Measurements from ENCODE around the gene SETBP1. TPM values are rescaled to one million over a fixed set of nuclear protein-coding genes. Genes with fewer than 3 reads are reported as not detected.

Gene SETBP1
- total RNA-seq, 4 donors from 2014 or later, result 3.3 to 86.6 (median 16.3) TPM

DNA sequence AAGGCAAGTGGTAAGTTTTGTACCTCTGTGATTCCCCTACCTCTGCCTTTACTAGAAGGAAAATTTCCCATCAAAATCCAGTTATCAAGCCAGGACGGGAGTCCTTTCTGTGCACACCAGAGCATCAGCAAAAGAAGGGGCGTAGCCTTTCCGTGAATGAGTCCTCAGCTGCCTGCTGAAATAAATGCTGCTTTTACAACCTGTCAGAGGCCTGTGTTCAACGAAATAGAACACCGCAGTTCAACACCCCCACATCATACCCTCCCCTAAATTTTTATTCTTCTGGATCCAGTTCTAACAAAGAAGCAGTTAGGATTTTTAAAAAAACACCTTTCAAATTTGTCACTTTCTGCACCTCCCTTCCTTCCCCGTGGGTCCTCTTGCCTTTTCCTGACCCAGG is 135.8 kb downstream of the SETBP1 start:
- Histone ChIP-seq H3K27ac (no peak overlapping the region), H3K9me3 (no peaks in the 10 kb centered on the region)
- DNase-seq, result no peak

DNA sequence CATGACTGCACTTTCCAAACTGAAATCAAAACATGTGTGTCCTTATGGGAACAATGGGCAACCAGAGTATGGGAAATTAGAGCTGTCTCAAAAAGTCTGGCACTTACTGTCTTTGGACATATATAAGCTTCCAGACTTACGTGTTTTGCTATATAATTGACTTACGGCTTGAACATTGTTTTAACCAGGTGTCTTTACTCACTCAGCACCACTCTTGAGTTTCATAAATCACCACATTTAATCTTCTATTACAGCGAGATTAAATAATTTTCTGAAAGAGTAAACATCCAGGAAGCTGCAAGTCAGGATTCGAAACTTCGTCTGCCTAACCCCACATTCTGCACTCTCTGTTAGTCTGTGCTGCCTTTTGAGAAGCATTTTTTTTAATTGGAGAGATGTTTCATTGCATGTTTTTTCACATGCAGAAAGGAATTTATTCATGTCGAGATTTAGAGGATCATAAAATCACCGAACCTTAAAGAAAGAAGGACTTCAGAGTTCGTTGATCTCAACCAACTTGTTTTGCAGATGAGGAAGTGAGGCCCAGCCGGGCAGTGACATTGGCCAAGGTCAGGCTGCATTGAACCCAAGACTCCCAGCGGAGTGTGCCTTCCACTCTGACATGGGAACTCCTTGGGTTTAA is 137.3 kb downstream of the SETBP1 start:
- H3K9me3 ChIP-seq, result no peaks in the 10 kb centered on the region
- TF ChIP-seq, protein P1, sequence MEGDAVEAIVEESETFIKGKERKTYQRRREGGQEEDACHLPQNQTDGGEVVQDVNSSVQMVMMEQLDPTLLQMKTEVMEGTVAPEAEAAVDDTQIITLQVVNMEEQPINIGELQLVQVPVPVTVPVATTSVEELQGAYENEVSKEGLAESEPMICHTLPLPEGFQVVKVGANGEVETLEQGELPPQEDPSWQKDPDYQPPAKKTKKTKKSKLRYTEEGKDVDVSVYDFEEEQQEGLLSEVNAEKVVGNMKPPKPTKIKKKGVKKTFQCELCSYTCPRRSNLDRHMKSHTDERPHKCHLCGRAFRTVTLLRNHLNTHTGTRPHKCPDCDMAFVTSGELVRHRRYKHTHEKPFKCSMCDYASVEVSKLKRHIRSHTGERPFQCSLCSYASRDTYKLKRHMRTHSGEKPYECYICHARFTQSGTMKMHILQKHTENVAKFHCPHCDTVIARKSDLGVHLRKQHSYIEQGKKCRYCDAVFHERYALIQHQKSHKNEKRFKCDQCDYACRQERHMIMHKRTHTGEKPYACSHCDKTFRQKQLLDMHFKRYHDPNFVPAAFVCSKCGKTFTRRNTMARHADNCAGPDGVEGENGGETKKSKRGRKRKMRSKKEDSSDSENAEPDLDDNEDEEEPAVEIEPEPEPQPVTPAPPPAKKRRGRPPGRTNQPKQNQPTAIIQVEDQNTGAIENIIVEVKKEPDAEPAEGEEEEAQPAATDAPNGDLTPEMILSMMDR (IDR thresholded peaks at IDR 0.05), result no peak
- H3K4me3 ChIP-seq, result no peak overlapping the region
- H3K36me3 ChIP-seq, result no peaks in the 10 kb centered on the region
- H3K4me1 ChIP-seq, result no peaks in the 10 kb centered on the region
- peak overlapping the region in 2 of 4 donors; percentile 10 to 25 for H3K27ac ChIP-seq
- DNase-seq, result peak in 1 of 3 donors; percentile 51
- H3K27me3 ChIP-seq, result no peaks in the 10 kb centered on the region

More for the DNA sequence above, 135.8 kb downstream of the SETBP1 start:
- Histone ChIP-seq H3K4me3 (no peak overlapping the region), H3K36me3 (no peaks in the 10 kb centered on the region), H3K27me3 (no peaks in the 10 kb centered on the region), H3K4me1 (no peaks in the 10 kb centered on the region)
- TF ChIP-seq, protein P1 (IDR thresholded peaks at IDR 0.05), result no peak
- no peak for TF ChIP-seq POLR2A (IDR thresholded peaks at IDR 0.05)

DNA sequence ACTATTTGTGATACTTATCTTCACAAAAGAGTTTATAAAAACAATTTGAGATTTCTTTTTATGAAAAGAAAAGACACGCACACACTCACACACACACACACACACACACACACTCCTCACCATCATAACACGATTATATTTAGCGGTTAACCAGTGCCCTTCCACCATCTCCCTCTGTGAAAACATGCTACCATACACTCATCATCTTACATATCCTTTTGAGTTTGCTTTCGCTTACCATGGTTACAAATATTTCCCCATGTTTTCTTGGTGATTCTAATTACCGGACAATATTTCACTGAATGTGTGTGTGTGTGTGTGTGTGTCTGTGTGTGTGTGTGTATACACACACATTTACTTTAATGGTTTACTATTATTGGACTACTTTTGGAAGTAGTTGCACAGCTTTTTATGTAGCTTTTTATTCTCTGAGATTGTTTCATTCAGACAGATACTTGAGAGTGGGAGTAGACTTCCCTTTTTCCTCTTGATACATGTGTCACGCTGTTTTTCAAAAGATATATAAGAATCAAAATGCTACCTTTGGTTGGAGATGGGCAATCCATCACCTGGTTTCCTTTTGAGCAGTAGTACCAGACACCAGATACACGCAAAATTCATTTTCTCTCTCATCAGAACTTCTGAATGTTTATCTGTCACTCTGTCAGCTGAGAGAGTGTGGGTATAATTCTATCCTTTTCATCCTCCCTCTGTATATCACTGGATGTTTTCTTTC is 138.1 kb downstream of the SETBP1 start:
- no peak for DNase-seq
- H3K27me3 ChIP-seq, result no peaks in the 10 kb centered on the region
- H3K36me3 ChIP-seq, result no peaks in the 10 kb centered on the region
- TF ChIP-seq POLR2A (IDR thresholded peaks at IDR 0.05), result no peak
- TF ChIP-seq, protein P1 (IDR thresholded peaks at IDR 0.05), result no peak
- no peak overlapping the region for H3K27ac ChIP-seq
- peaks cover 0 to 3% (median 0%) of the 10 kb centered on the region in 4 donors for H3K4me1 ChIP-seq
- no peaks in the 10 kb centered on the region for H3K9me3 ChIP-seq
- H3K4me3 ChIP-seq, result no peak overlapping the region

DNA sequence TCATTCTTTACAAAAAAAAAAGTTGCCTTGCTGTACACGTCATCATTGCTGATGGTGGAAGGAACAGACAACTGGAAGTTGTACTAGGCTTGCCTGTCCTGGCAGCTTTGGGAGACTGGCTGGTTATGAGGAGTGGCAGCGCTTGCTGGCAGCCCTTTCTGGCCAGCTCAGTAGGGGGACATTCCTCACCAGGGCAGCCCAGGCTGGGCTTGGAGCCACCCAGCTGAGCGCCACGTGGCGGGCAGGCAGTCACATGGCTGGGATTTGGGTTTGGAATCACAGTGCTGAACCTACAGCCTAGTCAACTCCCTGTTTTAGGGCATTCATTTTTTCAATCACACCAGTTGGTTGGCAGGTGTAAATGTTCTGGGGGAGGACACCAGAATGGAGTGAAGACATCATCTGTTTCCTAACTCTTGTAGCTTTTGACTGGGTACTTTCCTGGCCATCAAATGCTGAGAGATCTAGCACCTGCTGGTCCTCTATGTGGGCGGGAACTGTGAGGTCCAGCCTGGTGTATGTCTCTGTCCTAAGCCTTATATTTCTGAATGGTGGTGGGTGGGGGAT is 139.3 kb downstream of the SETBP1 start:
- Histone ChIP-seq H3K36me3 (no peaks in the 10 kb centered on the region), H3K27ac (no peak overlapping the region), H3K4me3 (no peak overlapping the region), H3K27me3 (no peaks in the 10 kb centered on the region), H3K4me1 (peaks cover 0 to 6% (median 0%) of the 10 kb centered on the region in 4 donors), H3K9me3 (no peaks in the 10 kb centered on the region)
- no peak for TF ChIP-seq POLR2A (IDR thresholded peaks at IDR 0.05)
- TF ChIP-seq, protein P1 (IDR thresholded peaks at IDR 0.05), result no peak
- no peak for DNase-seq

DNA sequence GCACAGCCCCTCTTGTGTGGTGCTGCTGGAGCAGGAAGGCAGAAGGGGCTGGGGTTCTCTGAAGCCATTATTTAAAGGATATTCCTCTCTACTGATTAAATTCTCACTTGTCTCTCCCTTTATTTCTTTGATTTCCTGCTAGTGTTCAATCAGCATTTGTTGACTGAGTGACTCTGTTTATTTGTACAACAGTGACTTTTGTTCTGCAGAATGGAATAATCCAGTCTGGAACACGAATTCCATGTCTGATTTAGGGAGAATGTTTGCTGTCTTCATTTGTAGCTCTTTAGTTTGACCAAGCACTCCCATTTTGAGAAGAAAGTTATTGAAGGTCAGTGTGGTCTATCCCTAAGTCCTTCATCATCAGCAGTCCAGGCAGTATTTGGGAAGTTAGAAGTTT is 141.2 kb downstream of the SETBP1 start:
- no peaks in the 10 kb centered on the region for H3K27me3 ChIP-seq
- H3K36me3 ChIP-seq, result no peaks in the 10 kb centered on the region
- TF ChIP-seq POLR2A (IDR thresholded peaks at IDR 0.05), result no peak
- H3K27ac ChIP-seq, result no peak overlapping the region
- H3K4me1 ChIP-seq, result peaks cover 0 to 18% (median 4%) of the 10 kb centered on the region in 4 donors
- DNase-seq, result no peak
- H3K9me3 ChIP-seq, result no peaks in the 10 kb centered on the region
- H3K4me3 ChIP-seq, result no peak overlapping the region

DNA sequence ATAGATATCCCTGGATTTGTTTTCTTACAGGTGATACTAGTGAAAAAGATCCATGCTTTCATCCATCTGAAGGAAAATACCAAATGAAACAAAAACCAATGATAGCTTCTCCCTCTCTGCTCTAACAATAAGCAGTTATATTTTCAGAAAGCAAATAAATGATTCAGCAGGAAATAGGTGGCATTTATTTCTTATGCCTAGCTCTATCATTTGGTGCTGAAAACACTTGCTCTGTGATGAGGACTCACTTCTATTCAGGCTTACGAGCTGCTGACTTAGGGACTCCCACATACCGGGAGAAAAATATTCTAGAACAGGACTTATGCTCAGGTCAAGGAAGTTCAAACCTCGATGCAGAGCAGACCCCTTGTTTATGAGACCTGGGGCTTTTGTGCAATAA is 142.6 kb downstream of the SETBP1 start:
- no peaks in the 10 kb centered on the region for H3K36me3 ChIP-seq
- TF ChIP-seq, protein P1 (IDR thresholded peaks at IDR 0.05), result no peak
- no peak for TF ChIP-seq POLR2A (IDR thresholded peaks at IDR 0.05)
- no peak overlapping the region for H3K4me3 ChIP-seq
- H3K4me1 ChIP-seq, result peaks cover 0 to 23% (median 4%) of the 10 kb centered on the region in 4 donors
- H3K27me3 ChIP-seq, result no peaks in the 10 kb centered on the region
- H3K27ac ChIP-seq, result no peak overlapping the region
- DNase-seq, result no peak
- H3K9me3 ChIP-seq, result no peaks in the 10 kb centered on the region
